Neural progenitor cell (in vitro differentiated cells): Measurements from ENCODE around the gene EIF2B2. TPM values are rescaled to one million over a fixed set of nuclear protein-coding genes. Genes with fewer than 3 reads are reported as not detected.

Experiments
- DNase-seq: peaks from one replicate; pipeline ENCODE4 v3.0.0-alpha.2; 2016; ENCODE audit warnings: low spot score
- H2AFZ ChIP-seq: fragments of 200-600 bp; sonication (generic); replicated peaks from 2 replicates; pipeline ENCODE4 v1.6.1; 2016; ENCODE audit warnings: antibody characterized with exemption
- H3F3A ChIP-seq: fragments of 200-600 bp; sonication (generic); 2 replicates; pipeline ENCODE4 v1.6.1; 2016; ENCODE audit warnings: antibody characterized with exemption, low read depth
- H3K27ac ChIP-seq: fragments of 200-600 bp; sonication (generic); 2 replicates; pipeline ENCODE4 v1.5.1; 2016; ENCODE audit warnings: mild to moderate bottlenecking
- H3K27me3 ChIP-seq: fragments of 200-600 bp; sonication (generic); 2 replicates; pipeline ENCODE4 v1.6.1; 2016; ENCODE audit warnings: mild to moderate bottlenecking, moderate library complexity
- H3K36me3 ChIP-seq: fragments of 200-600 bp; sonication (generic); 2 replicates; pipeline ENCODE4 v1.5.1; 2016
- H3K4me1 ChIP-seq: fragments of 200-600 bp; sonication (generic); 2 replicates; pipeline ENCODE4 v1.6.1; 2016; ENCODE audit warnings: mixed run types
- H3K4me2 ChIP-seq: fragments of 200-600 bp; sonication (generic); 2 replicates; pipeline ENCODE4 v1.6.1; 2016
- H3K4me3 ChIP-seq: fragments of 200-600 bp; sonication (generic); 2 replicates; pipeline ENCODE4 v1.5.1; 2016
- H3K79me2 ChIP-seq: fragments of 200-600 bp; sonication (generic); 2 replicates; pipeline ENCODE4 v1.6.1; 2016; ENCODE audit warnings: low read depth
- H3K9ac ChIP-seq: fragments of 200-600 bp; sonication (generic); 2 replicates; pipeline ENCODE4 v1.6.1; 2016
- H3K9me3 ChIP-seq: fragments of 200-600 bp; sonication (generic); 2 replicates; pipeline ENCODE4 v1.5.1; 2016; ENCODE audit warnings: low read depth
- H4K20me1 ChIP-seq: fragments of 200-600 bp; sonication (generic); 2 replicates; pipeline ENCODE4 v1.6.1; 2016; ENCODE audit warnings: low read depth
- H3K27ac Mint-ChIP-seq: 3 replicates; pipeline ENCODE4 v1.8.0; 2021; ENCODE audit warnings: mixed read lengths
- H3K27me3 Mint-ChIP-seq: 2 replicates; pipeline ENCODE4 v1.8.0; 2022; ENCODE audit warnings: low read depth, mild to moderate bottlenecking, inconsistent platforms, moderate library complexity, mixed read lengths; ENCODE audit not compliant: insufficient read depth
- H3K36me3 Mint-ChIP-seq: 3 replicates; pipeline ENCODE4 v1.8.0; 2021; ENCODE audit warnings: mixed read lengths
- H3K4me1 Mint-ChIP-seq: 3 replicates; pipeline ENCODE4 v1.8.0; 2021; ENCODE audit warnings: mixed read lengths
- H3K4me3 Mint-ChIP-seq: 3 replicates; pipeline ENCODE4 v1.8.0; 2021; ENCODE audit warnings: mild to moderate bottlenecking, moderate library complexity, mixed read lengths
- H3K9me3 Mint-ChIP-seq: 3 replicates; pipeline ENCODE4 v1.8.0; 2020; ENCODE audit warnings: mixed read lengths
- EZH2 ChIP-seq: fragments of 200-600 bp; sonication (generic); IDR thresholded peaks from 2 replicates; pipeline ENCODE4 v1.6.1; 2017; ENCODE audit warnings: antibody characterized with exemption, mild to moderate bottlenecking, moderate library complexity
- EZH2phosphoT487 ChIP-seq: fragments of 200-600 bp; sonication (generic); IDR thresholded peaks from 2 replicates; pipeline ENCODE4 v1.6.1; 2017; ENCODE audit warnings: antibody characterized with exemption
- total RNA-seq: library from RNA; depleted of rRNA; stranded (reverse); fragments of >200 nt; gene quantifications from 2 replicates; pipeline ENCODE4 v1.2.3, GENCODE V29; 2015; ENCODE audit warnings: low replicate concordance
- TF ChIP-seq, protein P1 (sequence below): fragments of 200-600 bp; sonication (generic); IDR thresholded peaks from 2 replicates; pipeline ENCODE4 v1.5.1; 2017; ENCODE audit warnings: antibody characterized with exemption, mild to moderate bottlenecking

EIF2B2 gene
- total RNA-seq, 1 donor from 2014 or later = 26.9 TPM

DNA sequence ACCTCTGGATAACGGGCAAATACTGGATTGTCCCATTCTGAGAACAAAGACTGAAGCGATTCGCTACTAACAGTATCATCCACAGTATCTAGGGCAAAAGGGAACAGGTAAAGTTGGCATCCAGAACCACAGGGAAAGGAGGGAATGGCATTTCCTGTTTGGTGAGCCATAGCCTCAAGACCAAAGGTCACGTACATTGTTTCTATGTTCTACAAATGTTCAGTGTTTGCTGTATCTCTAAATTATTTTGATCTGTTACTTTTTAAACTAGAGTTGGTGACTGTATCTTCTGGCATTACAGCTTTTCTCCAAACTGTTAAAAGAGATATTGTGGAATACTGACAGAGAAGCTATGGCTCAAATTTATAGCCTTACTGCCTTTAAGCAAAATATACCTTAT lies 38.9 kb downstream of the EIF2B2 start:
- Mint-ChIP-seq H3K27ac (no peak overlapping the region), H3K9me3 (no peaks in the 10 kb centered on the region), H3K36me3 (peaks cover 17% of the 10 kb centered on the region), H3K4me3 (no peak overlapping the region), H3K27me3 (no peaks in the 10 kb centered on the region), H3K4me1 (no peaks in the 10 kb centered on the region)
- Histone ChIP-seq H3K4me3 (no peak overlapping the region), H4K20me1 (no peaks in the 10 kb centered on the region), H3K9ac (no peak overlapping the region), H3K27me3 (no peaks in the 10 kb centered on the region), H3K27ac (no peak overlapping the region), H3K9me3 (no peaks in the 10 kb centered on the region), H3F3A (no peaks in the 10 kb centered on the region), H3K4me1 (no peaks in the 10 kb centered on the region), H3K79me2 (no peaks in the 10 kb centered on the region), H2AFZ (no peak overlapping the region), H3K36me3 (no peaks in the 10 kb centered on the region), H3K4me2 (no peak overlapping the region)
- no peak for DNase-seq
- TF ChIP-seq, protein P1, sequence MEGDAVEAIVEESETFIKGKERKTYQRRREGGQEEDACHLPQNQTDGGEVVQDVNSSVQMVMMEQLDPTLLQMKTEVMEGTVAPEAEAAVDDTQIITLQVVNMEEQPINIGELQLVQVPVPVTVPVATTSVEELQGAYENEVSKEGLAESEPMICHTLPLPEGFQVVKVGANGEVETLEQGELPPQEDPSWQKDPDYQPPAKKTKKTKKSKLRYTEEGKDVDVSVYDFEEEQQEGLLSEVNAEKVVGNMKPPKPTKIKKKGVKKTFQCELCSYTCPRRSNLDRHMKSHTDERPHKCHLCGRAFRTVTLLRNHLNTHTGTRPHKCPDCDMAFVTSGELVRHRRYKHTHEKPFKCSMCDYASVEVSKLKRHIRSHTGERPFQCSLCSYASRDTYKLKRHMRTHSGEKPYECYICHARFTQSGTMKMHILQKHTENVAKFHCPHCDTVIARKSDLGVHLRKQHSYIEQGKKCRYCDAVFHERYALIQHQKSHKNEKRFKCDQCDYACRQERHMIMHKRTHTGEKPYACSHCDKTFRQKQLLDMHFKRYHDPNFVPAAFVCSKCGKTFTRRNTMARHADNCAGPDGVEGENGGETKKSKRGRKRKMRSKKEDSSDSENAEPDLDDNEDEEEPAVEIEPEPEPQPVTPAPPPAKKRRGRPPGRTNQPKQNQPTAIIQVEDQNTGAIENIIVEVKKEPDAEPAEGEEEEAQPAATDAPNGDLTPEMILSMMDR = no peak
- TF ChIP-seq EZH2 = no peak

DNA sequence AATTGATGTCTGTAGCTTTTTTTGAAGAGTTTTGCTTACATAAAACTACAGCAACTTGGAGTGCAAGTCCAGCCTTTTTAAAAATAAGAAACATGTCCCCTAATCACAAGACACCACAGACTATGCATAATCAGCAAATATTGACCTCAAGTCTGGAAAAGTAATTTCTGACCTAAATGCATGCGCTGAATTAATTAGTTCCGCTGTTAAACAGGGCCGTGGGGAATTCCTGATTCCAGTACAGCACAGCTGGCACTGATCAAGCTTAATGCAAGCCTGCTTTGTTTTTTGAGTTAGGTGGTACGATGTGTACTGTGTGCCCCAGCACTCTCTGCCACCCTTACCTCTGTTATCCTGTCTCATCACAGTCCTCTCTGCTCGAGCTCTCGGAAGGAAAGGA lies 39.3 kb downstream of the EIF2B2 start:
- Histone ChIP-seq H2AFZ (no peak overlapping the region), H3K4me1 (no peaks in the 10 kb centered on the region), H3K4me3 (no peak overlapping the region), H3K4me2 (no peak overlapping the region), H3K36me3 (no peaks in the 10 kb centered on the region), H3K79me2 (no peaks in the 10 kb centered on the region), H3K27me3 (no peaks in the 10 kb centered on the region), H3K27ac (no peak overlapping the region), H3K9ac (no peak overlapping the region), H4K20me1 (no peaks in the 10 kb centered on the region), H3K9me3 (no peaks in the 10 kb centered on the region), H3F3A (no peaks in the 10 kb centered on the region)
- Mint-ChIP-seq H3K36me3 (peaks cover 17% of the 10 kb centered on the region), H3K9me3 (no peaks in the 10 kb centered on the region), H3K4me1 (no peaks in the 10 kb centered on the region), H3K27me3 (no peaks in the 10 kb centered on the region), H3K4me3 (no peak overlapping the region), H3K27ac (peak overlapping the region; percentile 77)
- no peak for DNase-seq
- TF ChIP-seq EZH2phosphoT487 (no peak), EZH2 (no peak)
- TF ChIP-seq, protein P1 = no peak

DNA sequence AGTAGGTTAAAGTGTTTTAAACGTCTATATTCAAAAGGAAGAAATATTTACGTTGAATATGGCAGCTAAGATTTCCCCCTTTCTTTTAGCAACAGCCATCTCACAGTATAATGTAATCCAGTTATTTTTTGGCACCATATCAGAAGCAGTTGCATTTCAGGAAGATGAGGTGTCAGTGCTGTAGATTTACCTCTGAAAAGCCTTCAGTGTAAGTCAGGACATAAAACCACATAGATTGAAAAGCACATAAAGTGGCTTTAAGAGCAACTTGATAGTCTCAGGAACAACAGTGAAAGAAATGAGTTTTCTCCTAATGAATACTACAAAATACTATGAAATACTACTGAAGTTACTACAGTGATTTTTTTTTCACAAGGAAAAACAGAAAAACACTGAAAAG lies 41.6 kb downstream of the EIF2B2 start:
- Mint-ChIP-seq H3K9me3 (peaks cover 2% of the 10 kb centered on the region), H3K4me3 (no peak overlapping the region), H3K4me1 (no peaks in the 10 kb centered on the region), H3K27ac (no peak overlapping the region), H3K36me3 (peaks cover 29% of the 10 kb centered on the region), H3K27me3 (no peaks in the 10 kb centered on the region)
- no peaks in the 10 kb centered on the region for H4K20me1 ChIP-seq
- H3K9ac ChIP-seq = peak overlapping the region; percentile 2
- H3K9me3 ChIP-seq = no peaks in the 10 kb centered on the region
- no peaks in the 10 kb centered on the region for H3K4me1 ChIP-seq
- H3K79me2 ChIP-seq = peaks cover under 1% of the 10 kb centered on the region
- no peak overlapping the region for H3K4me2 ChIP-seq
- H3K27ac ChIP-seq = no peak overlapping the region
- H3K36me3 ChIP-seq = no peaks in the 10 kb centered on the region
- H3K4me3 ChIP-seq = no peak overlapping the region
- no peaks in the 10 kb centered on the region for H3F3A ChIP-seq
- no peak for DNase-seq
- H2AFZ ChIP-seq = no peak overlapping the region
- no peaks in the 10 kb centered on the region for H3K27me3 ChIP-seq
- TF ChIP-seq EZH2 = no peak
- TF ChIP-seq, protein P1 = no peak
- TF ChIP-seq EZH2phosphoT487 = no peak

DNA sequence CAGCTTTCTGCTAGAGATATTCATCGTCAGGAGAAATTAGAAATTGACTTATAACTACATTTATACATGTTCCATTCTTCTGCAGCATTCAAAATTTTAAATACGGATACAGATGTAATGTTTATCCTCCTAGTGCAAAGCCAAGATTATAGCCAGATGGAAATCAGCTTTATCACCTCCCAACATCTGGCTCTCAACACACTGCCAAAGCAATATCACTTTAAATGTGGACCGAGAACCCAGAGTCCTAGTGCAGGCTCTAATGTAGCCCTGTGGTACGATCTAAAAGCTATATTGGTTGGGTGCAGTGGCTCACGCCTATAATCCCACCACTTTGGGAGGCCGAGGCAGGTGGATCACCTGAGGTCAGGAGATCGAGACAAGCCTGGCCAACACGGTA lies 42.0 kb downstream of the EIF2B2 start:
- Histone ChIP-seq H3F3A (no peaks in the 10 kb centered on the region), H3K4me1 (no peaks in the 10 kb centered on the region), H3K4me3 (no peak overlapping the region), H3K27me3 (no peaks in the 10 kb centered on the region), H3K27ac (no peak overlapping the region), H2AFZ (no peak overlapping the region), H3K79me2 (peaks cover 5% of the 10 kb centered on the region), H3K36me3 (no peaks in the 10 kb centered on the region), H3K4me2 (no peak overlapping the region), H3K9ac (peak overlapping the region; percentile 2), H4K20me1 (no peaks in the 10 kb centered on the region), H3K9me3 (no peaks in the 10 kb centered on the region)
- no peak for TF ChIP-seq EZH2phosphoT487
- TF ChIP-seq, protein P1 = no peak
- no peak for TF ChIP-seq EZH2
- Mint-ChIP-seq H3K4me3 (no peak overlapping the region), H3K36me3 (peaks cover 32% of the 10 kb centered on the region), H3K27me3 (no peaks in the 10 kb centered on the region), H3K9me3 (peaks cover 5% of the 10 kb centered on the region), H3K27ac (no peak overlapping the region), H3K4me1 (peaks cover under 1% of the 10 kb centered on the region)
- DNase-seq = no peak
